Type B pancreatic cell (in vitro differentiated cells): Measurements from ENCODE around the gene ZNF227. TPM values are rescaled to one million over a fixed set of nuclear protein-coding genes. Genes with fewer than 3 reads are reported as not detected.
"Not testable (repeated sequence)": the region's sequence is repeated elsewhere in the genome, so short reads cannot be mapped to it uniquely, and the experiment has no call there.

Experiments
- DNase-seq: peaks from one replicate; pipeline ENCODE4 v3.0.0; 2021; ENCODE audit warnings: mixed read lengths; ENCODE audit not compliant: unreplicated experiment; ENCODE audit errors: extremely low spot score
- H3K27ac Mint-ChIP-seq: 2 replicates; pipeline ENCODE4 v1.8.0; 2021; ENCODE audit warnings: mild to moderate bottlenecking, mixed read lengths
- H3K27me3 Mint-ChIP-seq: 2 replicates; pipeline ENCODE4 v1.8.0; 2021; ENCODE audit warnings: mixed read lengths
- H3K36me3 Mint-ChIP-seq: 2 replicates; pipeline ENCODE4 v1.8.0; 2021; ENCODE audit warnings: mixed read lengths
- H3K4me1 Mint-ChIP-seq: one replicate; pipeline ENCODE4 v1.8.0; 2021; ENCODE audit warnings: mixed read lengths; ENCODE audit not compliant: unreplicated experiment
- H3K4me3 Mint-ChIP-seq: 2 replicates; pipeline ENCODE4 v1.8.0; 2021; ENCODE audit warnings: mild to moderate bottlenecking, mixed read lengths
- H3K9me3 Mint-ChIP-seq: 2 replicates; pipeline ENCODE4 v1.8.0; 2021; ENCODE audit warnings: mixed read lengths
- CTCF ChIP-seq: fragments of 200-600 bp; sonication (generic); conservative IDR thresholded peaks from 2 replicates; pipeline ENCODE4 v1.5.0; 2021; ENCODE audit warnings: antibody characterized with exemption, mild to moderate bottlenecking
- total RNA-seq: library from RNA; stranded (reverse); gene quantifications from 2 replicates; pipeline ENCODE4 v1.2.1, GENCODE V29; 2021; ENCODE audit warnings: low replicate concordance

Gene ZNF227
- total RNA-seq, 1 donor from 2014 or later, result 32.1 TPM

GRCh38 chr19:44228318-44228717 lies 16.0 kb downstream of the ZNF227 start:
- Mint-ChIP-seq H3K4me1 (no peaks in the 10 kb centered on the region), H3K27ac (no peak overlapping the region), H3K36me3 (peaks cover 66% of the 10 kb centered on the region), H3K9me3 (peaks cover 8% of the 10 kb centered on the region), H3K27me3 (no peaks in the 10 kb centered on the region), H3K4me3 (no peak overlapping the region)
- TF ChIP-seq CTCF, result no peak
- DNase-seq, result no peak

DNA sequence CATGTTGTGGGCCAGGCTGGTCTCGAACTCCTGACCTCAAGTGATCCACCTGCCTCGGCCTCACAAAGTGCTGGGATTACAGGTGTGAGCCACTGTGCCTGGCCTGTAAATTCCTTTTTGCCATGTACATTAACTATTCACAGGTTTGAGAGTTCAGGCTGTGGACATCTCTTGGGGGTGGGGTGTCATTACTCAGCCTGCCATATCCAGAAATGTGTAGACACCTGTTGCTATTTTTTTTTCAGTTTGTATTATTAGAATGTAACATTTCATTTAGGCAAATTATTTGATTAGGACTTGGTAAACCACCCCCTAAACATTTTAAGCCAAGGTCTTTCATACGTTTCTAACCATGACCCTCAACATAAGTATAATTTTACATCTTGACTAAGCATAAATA lies 20.5 kb downstream of the ZNF227 start:
- TF ChIP-seq CTCF, result no peak
- Mint-ChIP-seq H3K4me1 (no peaks in the 10 kb centered on the region), H3K36me3 (peaks cover 82% of the 10 kb centered on the region), H3K9me3 (peaks cover 25% of the 10 kb centered on the region), H3K27ac (no peak overlapping the region), H3K27me3 (no peaks in the 10 kb centered on the region), H3K4me3 (no peak overlapping the region)
- no peak for DNase-seq

DNA sequence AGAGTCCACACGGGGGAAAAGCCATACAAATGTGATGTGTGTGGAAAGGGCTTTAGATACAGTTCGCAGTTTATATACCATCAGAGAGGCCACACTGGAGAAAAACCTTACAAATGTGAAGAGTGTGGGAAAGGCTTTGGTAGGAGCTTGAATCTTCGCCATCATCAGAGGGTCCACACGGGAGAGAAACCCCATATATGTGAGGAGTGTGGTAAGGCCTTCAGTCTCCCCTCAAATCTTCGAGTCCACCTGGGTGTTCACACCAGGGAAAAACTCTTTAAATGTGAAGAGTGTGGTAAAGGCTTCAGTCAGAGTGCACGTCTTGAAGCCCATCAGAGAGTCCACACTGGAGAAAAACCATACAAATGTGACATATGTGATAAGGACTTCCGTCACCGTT lies 24.1 kb downstream of the ZNF227 start:
- no peak for TF ChIP-seq CTCF
- H3K4me1 Mint-ChIP-seq, result no peaks in the 10 kb centered on the region
- no peak for DNase-seq
- H3K36me3 Mint-ChIP-seq, result peaks cover 67% of the 10 kb centered on the region
- no peak overlapping the region for H3K27ac Mint-ChIP-seq
- H3K27me3 Mint-ChIP-seq, result no peaks in the 10 kb centered on the region
- H3K9me3 Mint-ChIP-seq, result peaks cover 17% of the 10 kb centered on the region
- no peak overlapping the region for H3K4me3 Mint-ChIP-seq

DNA sequence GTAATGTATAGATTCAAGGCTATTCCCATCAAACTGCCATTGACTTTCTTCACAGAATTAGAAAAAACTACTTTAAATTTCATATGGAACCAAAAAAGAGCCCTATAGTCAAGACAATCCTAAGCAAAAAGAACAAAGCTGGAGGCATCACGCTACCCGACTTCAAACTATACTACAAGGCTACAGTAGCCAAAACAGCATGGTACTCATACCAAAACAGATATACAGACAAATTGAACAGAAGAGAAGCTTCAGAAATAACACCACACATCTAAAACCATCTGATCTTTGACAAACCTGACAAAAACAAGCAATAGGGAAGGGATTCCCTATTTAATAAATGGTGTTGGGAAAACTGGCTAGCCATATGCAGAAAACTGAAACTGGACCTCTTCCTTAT lies 40.0 kb downstream of the ZNF227 start:
- H3K4me1 Mint-ChIP-seq, H3K27me3 Mint-ChIP-seq, H3K27ac Mint-ChIP-seq, DNase-seq, H3K4me3 Mint-ChIP-seq: not testable (repeated sequence)
- Mint-ChIP-seq H3K36me3 (peaks cover 51% of the 10 kb centered on the region), H3K9me3 (peaks cover 37% of the 10 kb centered on the region)

GRCh38 chr19:44253392-44253791 lies 41.1 kb downstream of the ZNF227 start:
- Mint-ChIP-seq H3K9me3 (peaks cover 45% of the 10 kb centered on the region), H3K36me3 (peaks cover 50% of the 10 kb centered on the region)
- not testable (repeated sequence) for H3K27me3 Mint-ChIP-seq, H3K4me3 Mint-ChIP-seq, H3K4me1 Mint-ChIP-seq, DNase-seq, H3K27ac Mint-ChIP-seq

- TF ChIP-seq CTCF, result no peak
- Mint-ChIP-seq H3K9me3 (peaks cover 45% of the 10 kb centered on the region), H3K27me3 (no peaks in the 10 kb centered on the region), H3K4me1 (no peaks in the 10 kb centered on the region), H3K27ac (no peak overlapping the region), H3K36me3 (peaks cover 47% of the 10 kb centered on the region), H3K4me3 (no peak overlapping the region)
- no peak for DNase-seq
Measured at GRCh38 chr19:44254496-44254895, 42.2 kb downstream of the ZNF227 start.
